HG02610 (cell line): ENCODE results near the gene SALL1.

ENCODE experiments used
- ATAC-seq: cut with Tn5 transposase; IDR thresholded peaks from one replicate; pipeline ENCODE4 v1.9.1; 2021; ENCODE audit warnings: mild to moderate bottlenecking, moderate library complexity; ENCODE audit not compliant: unreplicated experiment

SALL1 gene

GRCh38 chr16:51157698-51158097 is 6.6 kb upstream of the SALL1 start:
- no peak for ATAC-seq

GRCh38 chr16:51156807-51157200 is 5.7 kb upstream of the SALL1 start:
- ATAC-seq: no peak

GRCh38 chr16:51155820-51156806 is 5.0 kb upstream of the SALL1 start:
- no peak for ATAC-seq

- no peak for ATAC-seq
Measured at GRCh38 chr16:51155199-51155607, 4.1 kb upstream of the SALL1 start.

- ATAC-seq: no peak
Measured at GRCh38 chr16:51154271-51155171, 3.5 kb upstream of the SALL1 start.

- no peak for ATAC-seq
Measured at GRCh38 chr16:51153577-51154031, 2.5 kb upstream of the SALL1 start.

- no peak for ATAC-seq
Measured at GRCh38 chr16:51152691-51153576, 1.9 kb upstream of the SALL1 start.

GRCh38 chr16:51151961-51152663 is 1.0 kb upstream of the SALL1 start:
- ATAC-seq: no peak

- no peak for ATAC-seq
Measured at GRCh38 chr16:51151435-51151960, 428 bp upstream of the SALL1 start.

GRCh38 chr16:51150165-51150887 is 744 bp downstream of the SALL1 start:
- no peak for ATAC-seq

GRCh38 chr16:51149721-51150164 is 1.3 kb downstream of the SALL1 start:
- no peak for ATAC-seq

GRCh38 chr16:51149251-51149661 is 1.8 kb downstream of the SALL1 start:
- ATAC-seq: no peak

GRCh38 chr16:51148678-51149228 is 2.3 kb downstream of the SALL1 start:
- ATAC-seq: no peak

GRCh38 chr16:51147776-51148677 is 3.0 kb downstream of the SALL1 start:
- no peak for ATAC-seq

- no peak for ATAC-seq
Measured at GRCh38 chr16:51146256-51146924, 4.7 kb downstream of the SALL1 start.

GRCh38 chr16:51144203-51144602 is 6.9 kb downstream of the SALL1 start:
- no peak for ATAC-seq
